HTERT RPE-1 (cell line): ENCODE measurements around the gene PCDHGB6.
"Not testable (repeated sequence)": the region's sequence is repeated elsewhere in the genome, so short reads cannot be mapped to it uniquely, and the experiment has no call there.

Source experiments
- in situ Hi-C: fragments of 300-500 bp; cut with MboI; formaldehyde crosslinking; loops from 4 replicates; pipeline ENCODE4 v1.14.3; 2020; ENCODE audit warnings: low sequenced_read_pairs

PCDHGB6 gene

GRCh38 chr5:141388661-141389060 lies 19.2 kb upstream of the PCDHGB6 start:
- in situ Hi-C loops, result no loop called here

- in situ Hi-C loops, result no loop called here
Observed at GRCh38 chr5:141389153-141390042, 18.4 kb upstream of the PCDHGB6 start.

GRCh38 chr5:141392429-141393198 lies 15.2 kb upstream of the PCDHGB6 start, which contains the start of gene PCDHGA8:
TSS of gene PCDHGA8 (plus strand) at chr5:141392633. CDS start at chr5:141392814, 181 bp downstream.
- in situ Hi-C loops, result no loop called here

- in situ Hi-C loops, result no loop called here
Observed at GRCh38 chr5:141393267-141393666, 14.6 kb upstream of the PCDHGB6 start.

- in situ Hi-C loops, result not testable (repeated sequence)
Observed at GRCh38 chr5:141394401-141395187, 13.2 kb upstream of the PCDHGB6 start.

- in situ Hi-C loops, result not testable (repeated sequence)
Observed at GRCh38 chr5:141397756-141398551, 9.9 kb upstream of the PCDHGB6 start, which contains the start of gene PCDHGB5. TSS of gene PCDHGB5 (plus strand) at chr5:141397947. CDS start at chr5:141398128, 181 bp downstream.

GRCh38 chr5:141398608-141399007 lies 9.2 kb upstream of the PCDHGB6 start:
- in situ Hi-C loops, result no loop called here

- in situ Hi-C loops, result no loop called here
Observed at GRCh38 chr5:141399555-141400258, 8.1 kb upstream of the PCDHGB6 start.

GRCh38 chr5:141402553-141403243 lies 5.1 kb upstream of the PCDHGB6 start, which contains the start of gene PCDHGA9:
TSS of gene PCDHGA9 (plus strand) at chr5:141402778. CDS start at chr5:141402953, 175 bp downstream.
- in situ Hi-C loops, result no loop called here

GRCh38 chr5:141403387-141403786 lies 4.4 kb upstream of the PCDHGB6 start:
- in situ Hi-C loops, result no loop called here

- in situ Hi-C loops, result no loop called here
Observed at GRCh38 chr5:141409598-141410306, 1.9 kb downstream of the PCDHGB6 start.

GRCh38 chr5:141411575-141411974 lies 3.8 kb downstream of the PCDHGB6 start:
- in situ Hi-C loops, result no loop called here

- in situ Hi-C loops, result no loop called here
Observed at GRCh38 chr5:141412854-141413539, 5.2 kb downstream of the PCDHGB6 start, which contains the start of gene PCDHGA10. TSS of gene PCDHGA10 (plus strand) at chr5:141412987. CDS start at chr5:141413176, 189 bp downstream.

GRCh38 chr5:141413540-141414069 lies 5.8 kb downstream of the PCDHGB6 start:
- in situ Hi-C loops, result no loop called here

- in situ Hi-C loops, result not testable (repeated sequence)
Observed at GRCh38 chr5:141414548-141415274, 6.9 kb downstream of the PCDHGB6 start.

- in situ Hi-C loops, result not testable (repeated sequence)
Observed at GRCh38 chr5:141415275-141415618, 7.4 kb downstream of the PCDHGB6 start.
